Stimulated activated memory B cell treated with anti-CD40 and anti-IgM and Interleukin-4, amounts not matched to agents 10 μg/mL and 1 μg/mL and 100 μg/mL, for 72 hours (primary cell): Measurements from ENCODE around the gene IGFN1.
A peak's percentile ranks its signal among the peaks of the same experiment; 100 is the strongest.
"Not testable (repeated sequence)": the region's sequence is repeated elsewhere in the genome, so short reads cannot be mapped to it uniquely, and the experiment has no call there.

Source experiments
- ATAC-seq: fragments of 150-1000 bp; cut with Tn5 transposase; 2 replicates; pipeline ENCODE4 v1.10.0; 2021
- H3K27ac Mint-ChIP-seq: one replicate; pipeline ENCODE4 v1.8.0; 2022; ENCODE audit warnings: mild to moderate bottlenecking, mixed read lengths
- H3K27me3 Mint-ChIP-seq: one replicate; pipeline ENCODE4 v1.8.0; 2022; ENCODE audit warnings: mixed read lengths
- H3K36me3 Mint-ChIP-seq: one replicate; pipeline ENCODE4 v1.8.0; 2022; ENCODE audit warnings: mixed read lengths
- H3K4me1 Mint-ChIP-seq: one replicate; pipeline ENCODE4 v1.8.0; 2022; ENCODE audit warnings: mixed read lengths
- H3K4me3 Mint-ChIP-seq: one replicate; pipeline ENCODE4 v1.8.0; 2022; ENCODE audit warnings: mild to moderate bottlenecking, moderate library complexity, mixed read lengths
- H3K9me3 Mint-ChIP-seq: one replicate; pipeline ENCODE4 v1.8.0; 2022; ENCODE audit warnings: mixed read lengths

Gene IGFN1

GRCh38 chr1:201253906-201254624 lies 63.4 kb downstream of the IGFN1 start:
- H3K4me1 Mint-ChIP-seq: no peaks in the 10 kb centered on the region
- H3K9me3 Mint-ChIP-seq: no peaks in the 10 kb centered on the region
- peaks cover 31% of the 10 kb centered on the region for H3K27me3 Mint-ChIP-seq
- ATAC-seq: no peak
- no peaks in the 10 kb centered on the region for H3K36me3 Mint-ChIP-seq
- no peak overlapping the region for H3K27ac Mint-ChIP-seq
- H3K4me3 Mint-ChIP-seq: no peak overlapping the region

- Mint-ChIP-seq H3K27me3 (peaks cover 23% of the 10 kb centered on the region), H3K9me3 (no peaks in the 10 kb centered on the region), H3K27ac (no peak overlapping the region), H3K4me3 (no peak overlapping the region), H3K36me3 (no peaks in the 10 kb centered on the region), H3K4me1 (no peaks in the 10 kb centered on the region)
- peak; percentile 42 for ATAC-seq
Measured at GRCh38 chr1:201254625-201255478, 64.2 kb downstream of the IGFN1 start.

- no peak for ATAC-seq
- no peak overlapping the region for H3K27ac Mint-ChIP-seq
Measured at GRCh38 chr1:201255479-201256362, 65.1 kb downstream of the IGFN1 start.

GRCh38 chr1:201258132-201258531 lies 67.5 kb downstream of the IGFN1 start:
- ATAC-seq, H3K27ac Mint-ChIP-seq, H3K4me1 Mint-ChIP-seq, H3K9me3 Mint-ChIP-seq, H3K36me3 Mint-ChIP-seq, H3K4me3 Mint-ChIP-seq: not testable (repeated sequence)
- H3K27me3 Mint-ChIP-seq: peaks cover 30% of the 10 kb centered on the region

More at GRCh38 chr1:201255479-201256362, 65.1 kb downstream of the IGFN1 start:
- Mint-ChIP-seq H3K4me3 (no peak overlapping the region), H3K27me3 (peaks cover 21% of the 10 kb centered on the region), H3K9me3 (no peaks in the 10 kb centered on the region), H3K36me3 (no peaks in the 10 kb centered on the region), H3K4me1 (no peaks in the 10 kb centered on the region)

- H3K4me3 Mint-ChIP-seq: no peak overlapping the region
- H3K27me3 Mint-ChIP-seq: peaks cover 36% of the 10 kb centered on the region
- no peaks in the 10 kb centered on the region for H3K9me3 Mint-ChIP-seq
- ATAC-seq: no peak
- no peak overlapping the region for H3K27ac Mint-ChIP-seq
- no peaks in the 10 kb centered on the region for H3K36me3 Mint-ChIP-seq
- no peaks in the 10 kb centered on the region for H3K4me1 Mint-ChIP-seq
Measured at GRCh38 chr1:201258763-201259230, 68.2 kb downstream of the IGFN1 start.

- no peaks in the 10 kb centered on the region for H3K36me3 Mint-ChIP-seq
- H3K27me3 Mint-ChIP-seq: peaks cover 45% of the 10 kb centered on the region
- no peaks in the 10 kb centered on the region for H3K4me1 Mint-ChIP-seq
- H3K9me3 Mint-ChIP-seq: no peaks in the 10 kb centered on the region
- no peak for ATAC-seq
- no peak overlapping the region for H3K27ac Mint-ChIP-seq
- no peak overlapping the region for H3K4me3 Mint-ChIP-seq
Measured at GRCh38 chr1:201259476-201260235, 69.0 kb downstream of the IGFN1 start.

- no peak overlapping the region for H3K27ac Mint-ChIP-seq
- H3K27me3 Mint-ChIP-seq: peaks cover 47% of the 10 kb centered on the region
- no peaks in the 10 kb centered on the region for H3K9me3 Mint-ChIP-seq
- H3K4me3 Mint-ChIP-seq: no peak overlapping the region
- no peaks in the 10 kb centered on the region for H3K4me1 Mint-ChIP-seq
- no peak for ATAC-seq
- no peaks in the 10 kb centered on the region for H3K36me3 Mint-ChIP-seq
Measured at GRCh38 chr1:201260236-201260590, 69.6 kb downstream of the IGFN1 start.

- no peaks in the 10 kb centered on the region for H3K9me3 Mint-ChIP-seq
- H3K4me3 Mint-ChIP-seq: no peak overlapping the region
- no peak for ATAC-seq
- peaks cover 50% of the 10 kb centered on the region for H3K27me3 Mint-ChIP-seq
- H3K4me1 Mint-ChIP-seq: no peaks in the 10 kb centered on the region
- H3K36me3 Mint-ChIP-seq: no peaks in the 10 kb centered on the region
- no peak overlapping the region for H3K27ac Mint-ChIP-seq
Measured at GRCh38 chr1:201260648-201261311, 70.2 kb downstream of the IGFN1 start.

- no peak for ATAC-seq
- H3K36me3 Mint-ChIP-seq: no peaks in the 10 kb centered on the region
- no peak overlapping the region for H3K27ac Mint-ChIP-seq
- H3K4me3 Mint-ChIP-seq: no peak overlapping the region
- no peaks in the 10 kb centered on the region for H3K4me1 Mint-ChIP-seq
- H3K27me3 Mint-ChIP-seq: peaks cover 61% of the 10 kb centered on the region
- no peaks in the 10 kb centered on the region for H3K9me3 Mint-ChIP-seq
Measured at GRCh38 chr1:201261771-201262547, 71.3 kb downstream of the IGFN1 start.

- no peak for ATAC-seq
- no peak overlapping the region for H3K27ac Mint-ChIP-seq
- no peaks in the 10 kb centered on the region for H3K36me3 Mint-ChIP-seq
- H3K9me3 Mint-ChIP-seq: no peaks in the 10 kb centered on the region
- H3K4me1 Mint-ChIP-seq: no peaks in the 10 kb centered on the region
- H3K27me3 Mint-ChIP-seq: peaks cover 71% of the 10 kb centered on the region
- H3K4me3 Mint-ChIP-seq: no peak overlapping the region
Measured at GRCh38 chr1:201262963-201263608, 72.5 kb downstream of the IGFN1 start.

GRCh38 chr1:201264072-201264471 lies 73.4 kb downstream of the IGFN1 start:
- Mint-ChIP-seq H3K36me3 (no peaks in the 10 kb centered on the region), H3K27ac (no peak overlapping the region), H3K9me3 (no peaks in the 10 kb centered on the region), H3K27me3 (peaks cover 80% of the 10 kb centered on the region), H3K4me1 (no peaks in the 10 kb centered on the region), H3K4me3 (no peak overlapping the region)
- ATAC-seq: no peak

GRCh38 chr1:201264554-201264953 lies 73.9 kb downstream of the IGFN1 start:
- Mint-ChIP-seq H3K4me3 (no peak overlapping the region), H3K36me3 (no peaks in the 10 kb centered on the region), H3K27ac (no peak overlapping the region), H3K4me1 (no peaks in the 10 kb centered on the region), H3K27me3 (peaks cover 85% of the 10 kb centered on the region), H3K9me3 (no peaks in the 10 kb centered on the region)
- no peak for ATAC-seq

GRCh38 chr1:201265756-201266155 lies 75.1 kb downstream of the IGFN1 start:
- no peaks in the 10 kb centered on the region for H3K4me1 Mint-ChIP-seq
- H3K27me3 Mint-ChIP-seq: peaks cover 87% of the 10 kb centered on the region
- ATAC-seq: no peak
- H3K27ac Mint-ChIP-seq: no peak overlapping the region
- no peaks in the 10 kb centered on the region for H3K36me3 Mint-ChIP-seq
- no peaks in the 10 kb centered on the region for H3K9me3 Mint-ChIP-seq
- H3K4me3 Mint-ChIP-seq: no peak overlapping the region
